OCI-LY7 (cell line): ENCODE measurements around the gene TPH2. TPM values are rescaled to one million over a fixed set of nuclear protein-coding genes. Genes with fewer than 3 reads are reported as not detected.

Experiments used
- BruUV-seq: library from RNA; stranded (reverse); fragments of 400-500 nt; replicated peaks from 2 replicates; lab custom pipeline; 2021; lab: Mats Ljungman, UMichigan
- CTCF ChIA-PET: fragments of 300-600 bp; sonication (Branson Sonifier 250); formaldehyde crosslinking; loops from one replicate; lab custom pipeline; 2022; ENCODE audit warnings: antibody characterized with exemption; ENCODE audit not compliant: unreplicated experiment; lab: Charles Lee
- POLR2A ChIA-PET: fragments of 300-600 bp; sonication (Branson Sonifier 250); formaldehyde crosslinking; loops from one replicate; lab custom pipeline; 2022; ENCODE audit warnings: antibody characterized with exemption; lab: Charles Lee
- DNase-seq: peaks from one replicate; pipeline ENCODE4 v3.0.0-alpha.2; 2015; ENCODE audit warnings: low spot score
- H2AFZ ChIP-seq: fragments of 200-600 bp; sonication (generic), shearing (Covaris generic); 2 replicates; pipeline ENCODE4 v1.6.1; 2014; ENCODE audit warnings: mild to moderate bottlenecking, antibody characterized with exemption, low read length, moderate library complexity
- H3K27ac ChIP-seq: fragments of 200-600 bp; sonication (generic); 2 replicates; pipeline ENCODE4 v1.5.1; 2014; ENCODE audit warnings: mixed run types, low read depth, mild to moderate bottlenecking, moderate library complexity, low read length, inconsistent platforms; ENCODE audit not compliant: poor library complexity, severe bottlenecking
- H3K36me3 ChIP-seq: fragments of 200-600 bp; sonication (generic); 2 replicates; pipeline ENCODE4 v1.6.1; 2014; ENCODE audit warnings: mild to moderate bottlenecking, antibody characterized with exemption, low read length, moderate library complexity, mixed read lengths; ENCODE audit not compliant: insufficient read depth
- H3K4me1 ChIP-seq: fragments of 200-600 bp; sonication (generic); 2 replicates; pipeline ENCODE4 v1.5.1; 2014; ENCODE audit warnings: mild to moderate bottlenecking, low read length; ENCODE audit not compliant: insufficient read depth, poor library complexity, severe bottlenecking
- H3K4me2 ChIP-seq: fragments of 200-600 bp; sonication (generic); 2 replicates; pipeline ENCODE4 v1.6.1; 2014; ENCODE audit warnings: mild to moderate bottlenecking, low read length
- H3K4me3 ChIP-seq: fragments of 200-600 bp; sonication (generic); 2 replicates; pipeline ENCODE4 v1.5.1; 2014; ENCODE audit warnings: mild to moderate bottlenecking, low read depth, low read length; ENCODE audit not compliant: poor library complexity, severe bottlenecking
- H3K79me2 ChIP-seq: fragments of 200-600 bp; sonication (generic); 2 replicates; pipeline ENCODE4 v1.6.1; 2016; ENCODE audit warnings: low read depth, mild to moderate bottlenecking, low read length, moderate library complexity, mixed read lengths; ENCODE audit not compliant: insufficient read depth
- H3K9me2 ChIP-seq: fragments of 200-600 bp; sonication (generic); 2 replicates; pipeline ENCODE4 v1.6.1; 2016; ENCODE audit warnings: mild to moderate bottlenecking, low read length, mixed read lengths; ENCODE audit not compliant: insufficient read depth
- H3K9me3 ChIP-seq: fragments of 200-600 bp; sonication (generic); 2 replicates; pipeline ENCODE4 v1.6.1; 2014; ENCODE audit warnings: mild to moderate bottlenecking, mixed run types, low read length, mixed read lengths
- H4K20me1 ChIP-seq: fragments of 200-600 bp; sonication (generic); 2 replicates; pipeline ENCODE4 v1.6.1; 2014; ENCODE audit warnings: mild to moderate bottlenecking, antibody characterized with exemption, low read length, moderate library complexity, mixed read lengths; ENCODE audit not compliant: insufficient read depth
- EZH2phosphoT487 ChIP-seq: fragments of 200-600 bp; sonication (generic); IDR thresholded peaks from 2 replicates; pipeline ENCODE4 v1.6.1; 2018; ENCODE audit warnings: low read depth, borderline replicate concordance, mild to moderate bottlenecking, mixed run types, antibody characterized with exemption, low read length, moderate library complexity, mixed read lengths
- intact Hi-C: fragments of 100-400 bp; cut with micrococcal nuclease; formaldehyde crosslinking; loops from one replicate; pipeline ENCODE4 v1.10.0; 2022; ENCODE audit not compliant: unreplicated experiment
- total RNA-seq, 2 experiments: library from RNA; depleted of rRNA in 1 of 2; stranded (reverse); fragments of >200 nt in 1 of 2; shearing (Covaris generic) in 1 of 2; gene quantifications; 2 replicates each; pipeline ENCODE4 v1.2.3, GENCODE V29; 2014 to 2022
- TF ChIP-seq, protein P1 (sequence below): fragments of 200-600 bp; sonication (generic); conservative IDR thresholded peaks from 2 replicates; pipeline ENCODE4 v1.5.1; 2014; ENCODE audit warnings: mild to moderate bottlenecking, antibody characterized with exemption, low read length, moderate library complexity, mixed read lengths

TPH2 gene
- total RNA-seq, 2 experiments from 2014 or later: not detected

DNA sequence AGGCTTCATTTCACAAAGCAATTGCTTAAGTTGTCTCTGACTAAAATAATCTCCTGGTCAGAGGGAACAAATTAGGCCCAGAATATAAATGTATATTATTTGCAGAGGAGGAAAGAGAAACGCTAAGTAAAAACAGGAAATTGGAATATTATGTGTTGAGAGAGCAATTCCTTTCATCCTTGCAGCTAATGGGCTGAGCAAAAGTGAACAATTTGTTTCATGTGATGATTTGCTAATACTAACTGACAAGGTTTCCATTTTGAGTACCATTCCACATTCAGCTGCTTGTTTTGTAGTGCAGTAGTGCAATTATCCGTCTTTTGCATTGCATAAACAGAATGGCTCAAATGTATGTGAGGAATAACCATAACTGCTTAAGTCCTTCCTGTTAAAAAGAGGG, 103.2 kb downstream of the TPH2 start:
- H4K20me1 ChIP-seq: no peaks in the 10 kb centered on the region
- no peak for TF ChIP-seq EZH2phosphoT487
- TF ChIP-seq, protein P1, sequence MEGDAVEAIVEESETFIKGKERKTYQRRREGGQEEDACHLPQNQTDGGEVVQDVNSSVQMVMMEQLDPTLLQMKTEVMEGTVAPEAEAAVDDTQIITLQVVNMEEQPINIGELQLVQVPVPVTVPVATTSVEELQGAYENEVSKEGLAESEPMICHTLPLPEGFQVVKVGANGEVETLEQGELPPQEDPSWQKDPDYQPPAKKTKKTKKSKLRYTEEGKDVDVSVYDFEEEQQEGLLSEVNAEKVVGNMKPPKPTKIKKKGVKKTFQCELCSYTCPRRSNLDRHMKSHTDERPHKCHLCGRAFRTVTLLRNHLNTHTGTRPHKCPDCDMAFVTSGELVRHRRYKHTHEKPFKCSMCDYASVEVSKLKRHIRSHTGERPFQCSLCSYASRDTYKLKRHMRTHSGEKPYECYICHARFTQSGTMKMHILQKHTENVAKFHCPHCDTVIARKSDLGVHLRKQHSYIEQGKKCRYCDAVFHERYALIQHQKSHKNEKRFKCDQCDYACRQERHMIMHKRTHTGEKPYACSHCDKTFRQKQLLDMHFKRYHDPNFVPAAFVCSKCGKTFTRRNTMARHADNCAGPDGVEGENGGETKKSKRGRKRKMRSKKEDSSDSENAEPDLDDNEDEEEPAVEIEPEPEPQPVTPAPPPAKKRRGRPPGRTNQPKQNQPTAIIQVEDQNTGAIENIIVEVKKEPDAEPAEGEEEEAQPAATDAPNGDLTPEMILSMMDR: no peak
- no peaks in the 10 kb centered on the region for H3K9me3 ChIP-seq
- intact Hi-C loops: no loop called here
- DNase-seq: no peak
- ChIA-PET POLR2A (interaction anchor here (0.6 to 1.3 kb wide), 2 partner anchors 14 to 481 kb away, joined by 3 read pairs; no protein-coding TSS in a partner anchor), CTCF (no interaction called here)
- H3K36me3 ChIP-seq: no peaks in the 10 kb centered on the region
- no peak overlapping the region for H2AFZ ChIP-seq
- H3K4me3 ChIP-seq: no peak overlapping the region
- H3K4me2 ChIP-seq: no peak overlapping the region
- no peaks in the 10 kb centered on the region for H3K4me1 ChIP-seq
- no peaks in the 10 kb centered on the region for H3K9me2 ChIP-seq
- no TSS peak for BruUV-seq
- H3K79me2 ChIP-seq: no peaks in the 10 kb centered on the region
- H3K27ac ChIP-seq: no peak overlapping the region

GRCh38 chr12:72053604-72054003, 115.0 kb downstream of the TPH2 start:
- H4K20me1 ChIP-seq: no peaks in the 10 kb centered on the region
- no peaks in the 10 kb centered on the region for H3K36me3 ChIP-seq
- H3K9me2 ChIP-seq: no peaks in the 10 kb centered on the region
- CTCF ChIA-PET: no interaction called here
- H3K4me3 ChIP-seq: no peak overlapping the region
- intact Hi-C loops: no loop called here
- TF ChIP-seq, protein P1: no peak
- no peak for TF ChIP-seq EZH2phosphoT487
- POLR2A ChIA-PET: interaction anchor here (0.6 kb wide), 2 partner anchors 14 to 28 kb away, joined by 3 to 5 read pairs; no protein-coding TSS in a partner anchor
- no peak overlapping the region for H3K27ac ChIP-seq
- no peak for DNase-seq
- H2AFZ ChIP-seq: no peak overlapping the region
- BruUV-seq: no TSS peak
- H3K79me2 ChIP-seq: no peaks in the 10 kb centered on the region
- H3K4me2 ChIP-seq: no peak overlapping the region
- H3K4me1 ChIP-seq: no peaks in the 10 kb centered on the region
- H3K9me3 ChIP-seq: no peaks in the 10 kb centered on the region

DNA sequence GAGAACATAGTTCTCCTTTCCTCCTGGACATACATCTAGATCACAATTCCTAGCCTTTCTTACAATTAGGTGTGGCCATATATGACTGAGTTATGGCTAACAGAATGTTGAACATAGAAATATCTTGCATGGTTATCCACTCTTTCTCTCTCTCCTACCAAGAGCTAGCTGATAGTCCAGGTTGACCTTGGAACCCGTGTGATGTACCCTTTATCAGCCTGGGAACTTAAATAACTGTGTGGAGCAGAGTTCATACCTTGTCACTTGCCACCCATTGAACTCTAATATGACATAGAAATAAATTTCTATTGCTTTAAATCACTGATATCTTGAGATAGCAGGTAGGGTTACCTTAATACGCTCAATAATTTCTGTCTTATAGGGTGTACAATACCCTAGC, 115.9 kb downstream of the TPH2 start:
- Histone ChIP-seq H2AFZ (no peak overlapping the region), H3K9me3 (no peaks in the 10 kb centered on the region), H3K36me3 (no peaks in the 10 kb centered on the region), H3K4me3 (no peak overlapping the region), H3K79me2 (no peaks in the 10 kb centered on the region), H3K9me2 (no peaks in the 10 kb centered on the region), H3K4me2 (no peak overlapping the region), H4K20me1 (no peaks in the 10 kb centered on the region), H3K4me1 (no peaks in the 10 kb centered on the region), H3K27ac (no peak overlapping the region)
- ChIA-PET POLR2A (interaction anchor here (0.5 kb wide), 1 partner anchor 43 kb away, joined by 4 read pairs; no protein-coding TSS in a partner anchor), CTCF (no interaction called here)
- DNase-seq: no peak
- intact Hi-C loops: no loop called here
- no TSS peak for BruUV-seq
- TF ChIP-seq, protein P1: no peak
- TF ChIP-seq EZH2phosphoT487: no peak
